ENCODE results near the gene GET3. TPM values are rescaled to one million over a fixed set of nuclear protein-coding genes. Genes with fewer than 3 reads are reported as not detected.

GET3 gene
- total RNA-seq, 1 donor from 2014 or later = 49.3 TPM

GRCh38 chr19:12778905-12779161 is 41.5 kb downstream of the GET3 start:
- peaks cover 6% of the 10 kb centered on the region for H3K27me3 Mint-ChIP-seq (ENCODE audit: unreplicated experiment)
- H3K36me3 Mint-ChIP-seq (ENCODE audit: unreplicated experiment) = no peaks in the 10 kb centered on the region
- H3K27ac Mint-ChIP-seq (ENCODE audit: unreplicated experiment) = peak overlapping the region; percentile 98
- H3K4me1 Mint-ChIP-seq (ENCODE audit: low read depth, unreplicated experiment) = peaks cover 16% of the 10 kb centered on the region
- no peak for TF ChIP-seq CTCF (IDR thresholded peaks at IDR 0.05; ENCODE audit: partially characterized antibody, unreplicated experiment)
- H3K9me3 Mint-ChIP-seq (ENCODE audit: unreplicated experiment) = peaks cover 11% of the 10 kb centered on the region
- peak overlapping the region; percentile 94 for H3K4me3 Mint-ChIP-seq (ENCODE audit: unreplicated experiment)
- DNase-seq = no peak

GRCh38 chr19:12779162-12779993 is 42.1 kb downstream of the GET3 start:
- Mint-ChIP-seq H3K4me3 (ENCODE audit: unreplicated experiment) (peak overlapping the region; percentile 68), H3K9me3 (ENCODE audit: unreplicated experiment) (peaks cover 11% of the 10 kb centered on the region), H3K27me3 (ENCODE audit: unreplicated experiment) (peaks cover 6% of the 10 kb centered on the region), H3K4me1 (ENCODE audit: low read depth, unreplicated experiment) (peaks cover 16% of the 10 kb centered on the region), H3K36me3 (ENCODE audit: unreplicated experiment) (no peaks in the 10 kb centered on the region), H3K27ac (ENCODE audit: unreplicated experiment) (peak overlapping the region; percentile 87)
- no peak for TF ChIP-seq CTCF (IDR thresholded peaks at IDR 0.05; ENCODE audit: partially characterized antibody, unreplicated experiment)
- peak; percentile 47 for DNase-seq

- Mint-ChIP-seq H3K27ac (ENCODE audit: unreplicated experiment) (peak overlapping the region; percentile 88), H3K9me3 (ENCODE audit: unreplicated experiment) (peaks cover 8% of the 10 kb centered on the region), H3K4me3 (ENCODE audit: unreplicated experiment) (peak overlapping the region; percentile 90), H3K4me1 (ENCODE audit: low read depth, unreplicated experiment) (peaks cover 14% of the 10 kb centered on the region), H3K36me3 (ENCODE audit: unreplicated experiment) (no peaks in the 10 kb centered on the region), H3K27me3 (ENCODE audit: unreplicated experiment) (peaks cover 6% of the 10 kb centered on the region)
- no peak for DNase-seq
- TF ChIP-seq CTCF (IDR thresholded peaks at IDR 0.05; ENCODE audit: partially characterized antibody, unreplicated experiment) = no peak
Measured at GRCh38 chr19:12782174-12782423, 44.8 kb downstream of the GET3 start.

- TF ChIP-seq CTCF (IDR thresholded peaks at IDR 0.05; ENCODE audit: partially characterized antibody, unreplicated experiment) = no peak
- H3K4me1 Mint-ChIP-seq (ENCODE audit: low read depth, unreplicated experiment) = peaks cover 14% of the 10 kb centered on the region
- H3K36me3 Mint-ChIP-seq (ENCODE audit: unreplicated experiment) = no peaks in the 10 kb centered on the region
- H3K27me3 Mint-ChIP-seq (ENCODE audit: unreplicated experiment) = peaks cover 6% of the 10 kb centered on the region
- H3K27ac Mint-ChIP-seq (ENCODE audit: unreplicated experiment) = peak overlapping the region; percentile 88
- H3K9me3 Mint-ChIP-seq (ENCODE audit: unreplicated experiment) = peaks cover 6% of the 10 kb centered on the region
- peak overlapping the region; percentile 90 for H3K4me3 Mint-ChIP-seq (ENCODE audit: unreplicated experiment)
- DNase-seq = peak; percentile 62
Measured at GRCh38 chr19:12782424-12783290, 45.4 kb downstream of the GET3 start.
